IMR-90 (cell line): ENCODE measurements around the gene DGKZ. TPM values are rescaled to one million over a fixed set of nuclear protein-coding genes. Genes with fewer than 3 reads are reported as not detected.

Experiments
- ATAC-seq: fragments of 200-7000 bp; cut with Tn5 transposase; 2 replicates; pipeline ENCODE4 v1.9.1; 2020; ENCODE audit warnings: low read depth, mild to moderate bottlenecking, moderate library complexity
- BruUV-seq: library from RNA; stranded (reverse); fragments of 400-500 nt; replicated peaks from 2 replicates; lab custom pipeline; 2021; lab: Mats Ljungman, UMichigan
- CTCF ChIA-PET: fragments of 300-600 bp; formaldehyde crosslinking; extraction: SDS; loops from one replicate; lab custom pipeline; 2021; ENCODE audit warnings: antibody characterized with exemption; lab: Yijun Ruan, JAX
- POLR2A ChIA-PET: fragments of 300-600 bp; sonication (Branson Sonifier 250); formaldehyde crosslinking; loops from one replicate; lab custom pipeline; 2022; ENCODE audit warnings: antibody characterized with exemption; ENCODE audit not compliant: unreplicated experiment; lab: Charles Lee
- DNase-seq: peaks from one replicate; pipeline ENCODE4 v3.0.0; 2013
- H2AFZ ChIP-seq: replicated peaks from 2 replicates; pipeline ENCODE3; 2013; ENCODE audit warnings: low read length, mild to moderate bottlenecking; ENCODE audit not compliant: poor library complexity
- H2AK5ac ChIP-seq: 2 replicates; pipeline ENCODE4 v1.6.1; 2013; ENCODE audit warnings: low read depth, low read length, inconsistent platforms
- H2AK9ac ChIP-seq: replicated peaks from 2 replicates; pipeline ENCODE3; 2013; ENCODE audit warnings: mild to moderate bottlenecking, low read depth, low read length, moderate library complexity; ENCODE audit not compliant: poor library complexity
- H2BK120ac ChIP-seq: 2 replicates; pipeline ENCODE4 v1.6.1; 2013; ENCODE audit warnings: low read depth, low read length, inconsistent platforms
- H2BK15ac ChIP-seq: 3 replicates; pipeline ENCODE4 v1.6.1; 2013; ENCODE audit warnings: low read depth, low read length, inconsistent platforms
- H2BK20ac ChIP-seq: 2 replicates; pipeline ENCODE4 v1.6.1; 2013; ENCODE audit warnings: low read depth, mild to moderate bottlenecking, inconsistent platforms, low read length, moderate library complexity
- H2BK5ac ChIP-seq: 2 replicates; pipeline ENCODE4 v1.6.1; 2013; ENCODE audit warnings: mild to moderate bottlenecking, low read depth, low read length, inconsistent platforms; ENCODE audit not compliant: poor library complexity, severe bottlenecking
- H3K14ac ChIP-seq: replicated peaks from 2 replicates; pipeline ENCODE4 v1.6.1; 2013; ENCODE audit warnings: low read depth, low read length, inconsistent platforms
- H3K18ac ChIP-seq: 2 replicates; pipeline ENCODE4 v1.6.1; 2013; ENCODE audit warnings: low read depth, low read length, control low read depth
- H3K23ac ChIP-seq: 2 replicates; pipeline ENCODE4 v1.6.1; 2013; ENCODE audit warnings: low read depth, low read length, inconsistent platforms
- H3K27ac ChIP-seq: 2 replicates; pipeline ENCODE4 v1.5.1; 2013; ENCODE audit warnings: mild to moderate bottlenecking, control low read depth, low read length; ENCODE audit not compliant: insufficient read depth
- H3K27me3 ChIP-seq: 2 replicates; pipeline ENCODE4 v1.6.1; 2013; ENCODE audit warnings: low read length; ENCODE audit not compliant: control insufficient read depth, insufficient read depth
- H3K36me3 ChIP-seq: 2 replicates; pipeline ENCODE4 v1.6.1; 2013; ENCODE audit warnings: low read length, mixed read lengths; ENCODE audit not compliant: control insufficient read depth, insufficient read depth
- H3K4ac ChIP-seq: 2 replicates; pipeline ENCODE4 v1.6.1; 2013; ENCODE audit warnings: low read depth, low read length, inconsistent platforms
- H3K4me1 ChIP-seq: 2 replicates; pipeline ENCODE4 v1.6.1; 2013; ENCODE audit warnings: low read length, mixed read lengths; ENCODE audit not compliant: control insufficient read depth, insufficient read depth
- H3K4me2 ChIP-seq: 2 replicates; pipeline ENCODE4 v1.6.1; 2013; ENCODE audit warnings: low read depth, mild to moderate bottlenecking, control low read depth, low read length, moderate library complexity
- H3K4me3 ChIP-seq: 2 replicates; pipeline ENCODE4 v1.5.1; 2013; ENCODE audit warnings: low read depth, mild to moderate bottlenecking, control low read depth, low read length, moderate library complexity; ENCODE audit not compliant: insufficient read depth
- H3K56ac ChIP-seq: 2 replicates; pipeline ENCODE4 v1.6.1; 2013; ENCODE audit warnings: low read length, inconsistent platforms; ENCODE audit not compliant: insufficient read depth; ENCODE audit errors: extremely low read depth
- H3K79me1 ChIP-seq, 2 experiments: 2 replicates each; pipeline ENCODE4 v1.6.1; 2013; ENCODE audit warnings: low read length in 2 of 2, inconsistent platforms in 1 of 2, low read depth in 1 of 2
- H3K9ac ChIP-seq: 2 replicates; pipeline ENCODE4 v1.6.1; 2013; ENCODE audit warnings: low read depth, low read length, control low read depth
- H3K9me1 ChIP-seq: 2 replicates; pipeline ENCODE4 v1.6.1; 2013; ENCODE audit warnings: low read length, inconsistent platforms; ENCODE audit not compliant: insufficient read depth
- H3K9me3 ChIP-seq: 2 replicates; pipeline ENCODE4 v1.6.1; 2013; ENCODE audit warnings: low read length; ENCODE audit not compliant: control insufficient read depth, insufficient read depth
- H4K20me1 ChIP-seq: 2 replicates; pipeline ENCODE4 v1.6.1; 2013; ENCODE audit warnings: low read length, inconsistent platforms; ENCODE audit not compliant: insufficient read depth
- H4K5ac ChIP-seq: 2 replicates; pipeline ENCODE4 v1.6.1; 2013; ENCODE audit warnings: mild to moderate bottlenecking, low read depth, low read length, control low read depth
- H4K8ac ChIP-seq, 2 experiments: 2 replicates each; pipeline ENCODE4 v1.6.1; 2013; ENCODE audit warnings: low read depth in 2 of 2, low read length in 2 of 2, control low read depth in 1 of 2, inconsistent platforms in 1 of 2
- H4K91ac ChIP-seq: 2 replicates; pipeline ENCODE4 v1.6.1; 2013; ENCODE audit warnings: low read depth, low read length, inconsistent platforms; ENCODE audit not compliant: insufficient read depth
- MAFK ChIP-seq: IDR thresholded peaks from 2 replicates; pipeline ENCODE4 v1.6.1; 2012; ENCODE audit warnings: low read depth, low read length, improper control_type of control experiment
- MAZ ChIP-seq: IDR thresholded peaks from 2 replicates; pipeline ENCODE4 v1.6.1; 2012; ENCODE audit warnings: low read depth, mild to moderate bottlenecking, low read length, improper control_type of control experiment, moderate library complexity, borderline replicate concordance
- NFE2L2 ChIP-seq: fragments of 150-350 bp; IDR thresholded peaks from 2 replicates; pipeline ENCODE4 v1.6.1; 2016; ENCODE audit warnings: low read depth, mild to moderate bottlenecking, low read length
- RFX5 ChIP-seq: IDR thresholded peaks from 2 replicates; pipeline ENCODE4 v1.8.0; 2012; ENCODE audit warnings: low read depth, mild to moderate bottlenecking, low read length, moderate library complexity
- WGBS, 2 experiments: methylation state at CpG; one replicate each; pipeline versions ENCODE4 v1.1.5 to v1.1.7; 2013; ENCODE audit warnings: missing lambda C conversion rate in 2 of 2; ENCODE audit not compliant: insufficient read length in 1 of 2; ENCODE audit errors: extremely low coverage in 2 of 2; 5-methylcytosine and 5-hydroxymethylcytosine counted together
- dilution Hi-C: fragments of 300-500 bp; cut with HindIII; formaldehyde crosslinking; loops from one replicate; pipeline ENCODE4 v1.14.3; 2018; ENCODE audit warnings: low sequenced_read_pairs; ENCODE audit not compliant: unreplicated experiment
- in situ Hi-C: fragments of 300-500 bp; cut with MboI; formaldehyde crosslinking; loops from 3 replicates; pipeline ENCODE4 v1.14.3; 2019; ENCODE audit warnings: low sequenced_read_pairs, inconsistent platforms, mixed read lengths
- intact Hi-C: fragments of 100-400 bp; cut with micrococcal nuclease; formaldehyde crosslinking; loops from 2 replicates; pipeline ENCODE4 v1.10.0; 2022
- polyA plus RNA-seq, 3 experiments: library from polyadenylated mRNA; depleted of rRNA; stranded (reverse); fragments of >200 nt; gene quantifications; 2 replicates each; pipeline ENCODE4 v1.2.3, GENCODE V29; 2012; ENCODE audit warnings: low replicate concordance in 1 of 3
- total RNA-seq: library from RNA; depleted of rRNA; stranded (reverse); fragments of >200 nt; gene quantifications from 2 replicates; pipeline ENCODE4 v1.2.3, GENCODE V29; 2012

DGKZ gene
- total and polyA plus RNA-seq, 2 of the 4 experiments (the other 2 are of a cell fraction), result 46.8 to 62.0 TPM

DNA sequence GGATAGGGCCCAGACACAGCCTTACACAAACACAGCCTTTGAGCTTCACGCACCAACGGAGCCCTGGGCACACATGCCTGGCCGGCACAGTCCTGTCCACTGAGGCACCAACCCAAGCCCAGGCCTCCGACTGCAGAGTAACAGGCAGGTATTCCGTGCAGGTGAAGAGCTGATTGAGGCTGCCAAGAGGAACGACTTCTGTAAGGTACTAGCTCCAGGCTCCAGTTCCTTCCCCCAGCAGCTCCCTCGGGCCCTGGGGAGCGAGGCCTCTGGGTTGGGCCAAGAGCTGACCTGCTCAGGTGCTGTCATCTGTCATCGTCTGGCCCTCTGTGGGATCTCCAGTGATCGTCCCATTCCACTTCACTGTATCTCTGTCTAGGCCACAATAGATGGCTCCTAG, 31.0 kb downstream of the DGKZ start:
- no peak overlapping the region for H3K4me3 ChIP-seq
- no peak overlapping the region for H2AK5ac ChIP-seq
- H3K4ac ChIP-seq, result no peak overlapping the region
- no peak for TF ChIP-seq RFX5
- TF ChIP-seq NFE2L2, result no peak
- no peak for TF ChIP-seq MAZ
- no peak for TF ChIP-seq MAFK
- H3K9ac ChIP-seq, result no peak overlapping the region
- H3K23ac ChIP-seq, result no peak overlapping the region
- no peaks in the 10 kb centered on the region for H3K9me1 ChIP-seq
- ATAC-seq (no peak), DNase-seq (no peak)
- H2AFZ ChIP-seq, result no peak overlapping the region
- H4K5ac ChIP-seq, result no peak overlapping the region
- no peak overlapping the region for H3K18ac ChIP-seq
- H3K4me2 ChIP-seq, result no peak overlapping the region
- H2BK20ac ChIP-seq, result no peak overlapping the region
- H3K14ac ChIP-seq, result no peak overlapping the region
- dilution Hi-C loops, result no loop called here
- 97% methylated on average over 6 of the region's 10 CpGs; no CpG with 5 or more reads in 1 of the 2 experiments for whole genome bisulfite sequencing, 2 experiments
- no peaks in the 10 kb centered on the region for H3K9me3 ChIP-seq
- no peak overlapping the region for H3K56ac ChIP-seq
- H2BK15ac ChIP-seq, result no peak overlapping the region
- BruUV-seq, result no TSS peak
- no peak overlapping the region for H3K27ac ChIP-seq
- no peak overlapping the region for H2AK9ac ChIP-seq
- H3K4me1 ChIP-seq, result peaks cover 8% of the 10 kb centered on the region
- H3K79me1 ChIP-seq, result peaks cover 0 to 9% of the 10 kb centered on the region in 2 experiments; a peak in 2 of 4 replicates
- H2BK5ac ChIP-seq, result no peak overlapping the region
- ChIA-PET CTCF (no interaction called here), POLR2A (no interaction called here)
- no peak overlapping the region for H4K8ac ChIP-seq
- H3K27me3 ChIP-seq, result no peaks in the 10 kb centered on the region
- no peaks in the 10 kb centered on the region for H4K20me1 ChIP-seq
- H3K36me3 ChIP-seq, result peaks cover 25% of the 10 kb centered on the region
- in situ Hi-C loops, result no loop called here
- intact Hi-C loops, result no loop called here
- H4K91ac ChIP-seq, result no peak overlapping the region
- no peak overlapping the region for H2BK120ac ChIP-seq
